ENCODE results near the gene SHLD1. TPM values are rescaled to one million over a fixed set of nuclear protein-coding genes. Genes with fewer than 3 reads are reported as not detected.

The SHLD1 gene
- polyA plus RNA-seq, 1 donor from 2014 or later: 15.3 TPM

DNA sequence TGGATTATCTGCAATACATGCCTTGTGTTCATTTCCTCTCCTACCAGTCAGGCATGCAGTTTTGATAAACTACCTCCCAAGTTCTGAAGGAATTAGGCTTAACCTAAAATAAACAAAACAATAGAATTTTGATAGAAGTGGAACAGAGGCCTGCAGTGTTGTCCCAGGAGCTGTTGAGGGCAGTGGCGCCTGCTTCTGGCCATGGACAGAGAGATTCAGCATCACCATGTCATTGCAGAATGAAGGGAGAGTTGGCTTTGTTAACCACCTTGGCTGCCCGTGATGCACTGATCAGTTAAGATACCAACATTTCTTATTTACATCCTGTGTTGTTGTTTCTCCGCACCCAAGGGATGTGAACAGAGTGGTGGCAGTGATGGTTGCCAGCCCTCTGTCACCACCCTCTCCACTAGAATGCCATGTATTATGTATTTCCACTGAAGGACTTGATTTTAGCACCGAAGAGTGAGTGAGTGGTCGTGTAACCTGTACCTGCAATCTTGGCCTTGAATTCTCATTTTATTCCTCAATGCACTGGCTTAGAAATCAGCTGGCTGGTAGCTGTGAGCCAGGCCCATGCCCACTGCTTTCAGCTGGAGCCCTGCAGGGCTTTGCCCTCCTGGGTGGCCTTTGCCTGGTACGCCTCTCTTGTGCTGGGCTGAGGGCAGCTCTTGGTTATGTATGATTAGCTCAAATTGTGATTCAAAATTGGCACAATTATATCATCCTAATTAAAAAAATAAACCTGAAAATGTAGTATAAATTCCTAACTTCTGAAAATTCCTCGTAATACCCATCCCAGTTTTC lies 56.5 kb downstream of the SHLD1 start:
- Histone ChIP-seq H3K4me2 (ENCODE audit: low read length) (no peak overlapping the region), H2AFZ (ENCODE audit: low read depth, low read length) (no peak overlapping the region), H3K27me3 (ENCODE audit: insufficient read depth, low read depth, low read length) (no peaks in the 10 kb centered on the region)

DNA sequence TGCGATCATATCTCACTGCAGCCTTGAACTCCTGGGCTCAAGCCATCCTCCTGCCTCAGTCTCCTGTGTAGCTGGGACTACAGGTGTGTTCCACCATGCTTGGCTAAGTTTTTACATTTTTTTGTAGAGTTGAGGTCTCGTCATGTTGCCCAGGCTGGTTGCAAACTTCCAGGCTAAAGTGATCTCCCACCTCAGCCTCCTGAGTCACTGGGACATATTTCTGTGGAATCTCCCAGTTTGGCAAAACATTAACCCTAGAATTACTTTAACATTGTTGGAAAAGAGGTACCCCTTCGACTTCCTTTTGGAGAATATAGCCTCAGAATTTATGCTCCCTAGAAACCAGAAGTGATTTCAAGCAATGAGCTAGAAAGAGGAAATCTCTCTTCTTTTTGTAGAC lies 57.2 kb downstream of the SHLD1 start:
- no peaks in the 10 kb centered on the region for H3F3A ChIP-seq (ENCODE audit: insufficient read depth, low read length, poor library complexity, severe bottlenecking)
- H2AFZ ChIP-seq (ENCODE audit: low read depth, low read length): no peak overlapping the region
- H3K27me3 ChIP-seq (ENCODE audit: insufficient read depth, low read depth, low read length): no peaks in the 10 kb centered on the region
- no peak overlapping the region for H3K4me3 ChIP-seq (ENCODE audit: low read length)
- no peak overlapping the region for H3K4me2 ChIP-seq (ENCODE audit: low read length)
- H3K36me3 ChIP-seq (ENCODE audit: insufficient read depth, low read length): no peaks in the 10 kb centered on the region
- H3K79me2 ChIP-seq (replicated peaks; ENCODE audit: insufficient read depth, low read length): no peaks in the 10 kb centered on the region
- no peak overlapping the region for H3K9ac ChIP-seq (ENCODE audit: low read length)
- H3K9me2 ChIP-seq (ENCODE audit: insufficient read depth, low read length): no peaks in the 10 kb centered on the region
- no peak overlapping the region for H3K27ac ChIP-seq (ENCODE audit: low read length)
- H4K20me1 ChIP-seq (ENCODE audit: insufficient read depth): no peaks in the 10 kb centered on the region
- no peaks in the 10 kb centered on the region for H3K9me3 ChIP-seq (ENCODE audit: low read length)
- TF ChIP-seq, protein P1, sequence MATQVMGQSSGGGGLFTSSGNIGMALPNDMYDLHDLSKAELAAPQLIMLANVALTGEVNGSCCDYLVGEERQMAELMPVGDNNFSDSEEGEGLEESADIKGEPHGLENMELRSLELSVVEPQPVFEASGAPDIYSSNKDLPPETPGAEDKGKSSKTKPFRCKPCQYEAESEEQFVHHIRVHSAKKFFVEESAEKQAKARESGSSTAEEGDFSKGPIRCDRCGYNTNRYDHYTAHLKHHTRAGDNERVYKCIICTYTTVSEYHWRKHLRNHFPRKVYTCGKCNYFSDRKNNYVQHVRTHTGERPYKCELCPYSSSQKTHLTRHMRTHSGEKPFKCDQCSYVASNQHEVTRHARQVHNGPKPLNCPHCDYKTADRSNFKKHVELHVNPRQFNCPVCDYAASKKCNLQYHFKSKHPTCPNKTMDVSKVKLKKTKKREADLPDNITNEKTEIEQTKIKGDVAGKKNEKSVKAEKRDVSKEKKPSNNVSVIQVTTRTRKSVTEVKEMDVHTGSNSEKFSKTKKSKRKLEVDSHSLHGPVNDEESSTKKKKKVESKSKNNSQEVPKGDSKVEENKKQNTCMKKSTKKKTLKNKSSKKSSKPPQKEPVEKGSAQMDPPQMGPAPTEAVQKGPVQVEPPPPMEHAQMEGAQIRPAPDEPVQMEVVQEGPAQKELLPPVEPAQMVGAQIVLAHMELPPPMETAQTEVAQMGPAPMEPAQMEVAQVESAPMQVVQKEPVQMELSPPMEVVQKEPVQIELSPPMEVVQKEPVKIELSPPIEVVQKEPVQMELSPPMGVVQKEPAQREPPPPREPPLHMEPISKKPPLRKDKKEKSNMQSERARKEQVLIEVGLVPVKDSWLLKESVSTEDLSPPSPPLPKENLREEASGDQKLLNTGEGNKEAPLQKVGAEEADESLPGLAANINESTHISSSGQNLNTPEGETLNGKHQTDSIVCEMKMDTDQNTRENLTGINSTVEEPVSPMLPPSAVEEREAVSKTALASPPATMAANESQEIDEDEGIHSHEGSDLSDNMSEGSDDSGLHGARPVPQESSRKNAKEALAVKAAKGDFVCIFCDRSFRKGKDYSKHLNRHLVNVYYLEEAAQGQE (IDR thresholded peaks at IDR 0.05; ENCODE audit: borderline replicate concordance): no peak
- TF ChIP-seq RAD21 (conservative IDR thresholded peaks at IDR 0.05): no peak

More for the DNA sequence above, 56.5 kb downstream of the SHLD1 start:
- Histone ChIP-seq H3K9ac (ENCODE audit: low read length) (no peak overlapping the region), H3K79me2 (replicated peaks; ENCODE audit: insufficient read depth, low read length) (no peaks in the 10 kb centered on the region), H3K9me3 (ENCODE audit: low read length) (no peaks in the 10 kb centered on the region), H4K20me1 (ENCODE audit: insufficient read depth) (no peaks in the 10 kb centered on the region), H3K36me3 (ENCODE audit: insufficient read depth, low read length) (no peaks in the 10 kb centered on the region), H3K27ac (ENCODE audit: low read length) (no peak overlapping the region), H3K4me3 (ENCODE audit: low read length) (no peak overlapping the region), H3K9me2 (ENCODE audit: insufficient read depth, low read length) (no peaks in the 10 kb centered on the region), H3F3A (ENCODE audit: insufficient read depth, low read length, poor library complexity, severe bottlenecking) (no peaks in the 10 kb centered on the region)
- TF ChIP-seq TAF1 (IDR thresholded peaks at IDR 0.05; ENCODE audit: low read depth) (no peak), EP300 (conservative IDR thresholded peaks at IDR 0.05; ENCODE audit: poor library complexity, severe bottlenecking) (no peak), RAD21 (conservative IDR thresholded peaks at IDR 0.05) (no peak), MXI1 (conservative IDR thresholded peaks at IDR 0.05; ENCODE audit: poor library complexity, severe bottlenecking) (no peak), EZH2 (IDR thresholded peaks at IDR 0.05; ENCODE audit: borderline replicate concordance, insufficient read depth, low read length, poor library complexity, severe bottlenecking) (no peak), SMC3 (conservative IDR thresholded peaks at IDR 0.05; ENCODE audit: poor library complexity) (no peak), POLR2AphosphoS5 (IDR thresholded peaks at IDR 0.05) (no peak)
- TF ChIP-seq, protein P1 (IDR thresholded peaks at IDR 0.05; ENCODE audit: borderline replicate concordance): no peak
- TF ChIP-seq, protein P2, sequence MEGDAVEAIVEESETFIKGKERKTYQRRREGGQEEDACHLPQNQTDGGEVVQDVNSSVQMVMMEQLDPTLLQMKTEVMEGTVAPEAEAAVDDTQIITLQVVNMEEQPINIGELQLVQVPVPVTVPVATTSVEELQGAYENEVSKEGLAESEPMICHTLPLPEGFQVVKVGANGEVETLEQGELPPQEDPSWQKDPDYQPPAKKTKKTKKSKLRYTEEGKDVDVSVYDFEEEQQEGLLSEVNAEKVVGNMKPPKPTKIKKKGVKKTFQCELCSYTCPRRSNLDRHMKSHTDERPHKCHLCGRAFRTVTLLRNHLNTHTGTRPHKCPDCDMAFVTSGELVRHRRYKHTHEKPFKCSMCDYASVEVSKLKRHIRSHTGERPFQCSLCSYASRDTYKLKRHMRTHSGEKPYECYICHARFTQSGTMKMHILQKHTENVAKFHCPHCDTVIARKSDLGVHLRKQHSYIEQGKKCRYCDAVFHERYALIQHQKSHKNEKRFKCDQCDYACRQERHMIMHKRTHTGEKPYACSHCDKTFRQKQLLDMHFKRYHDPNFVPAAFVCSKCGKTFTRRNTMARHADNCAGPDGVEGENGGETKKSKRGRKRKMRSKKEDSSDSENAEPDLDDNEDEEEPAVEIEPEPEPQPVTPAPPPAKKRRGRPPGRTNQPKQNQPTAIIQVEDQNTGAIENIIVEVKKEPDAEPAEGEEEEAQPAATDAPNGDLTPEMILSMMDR (IDR thresholded peaks at IDR 0.05; ENCODE audit: poor library complexity, severe bottlenecking): no peak
